Dedifferentiated amniotic fluid mesenchymal stem cell (primary cell): ENCODE results near the gene C17orf50.

ENCODE experiments used
- DNase-seq: peaks from one replicate; pipeline ENCODE4 v3.0.0-alpha.2; 2016; ENCODE audit errors: extremely low spot score

C17orf50 gene

GRCh38 chr17:35760587-35760986, at the start of gene C17orf50:
TSS of gene C17orf50 (plus strand) at chr17:35760887. CDS start at chr17:35760942, 55 bp downstream.
- DNase-seq, result no peak

DNA sequence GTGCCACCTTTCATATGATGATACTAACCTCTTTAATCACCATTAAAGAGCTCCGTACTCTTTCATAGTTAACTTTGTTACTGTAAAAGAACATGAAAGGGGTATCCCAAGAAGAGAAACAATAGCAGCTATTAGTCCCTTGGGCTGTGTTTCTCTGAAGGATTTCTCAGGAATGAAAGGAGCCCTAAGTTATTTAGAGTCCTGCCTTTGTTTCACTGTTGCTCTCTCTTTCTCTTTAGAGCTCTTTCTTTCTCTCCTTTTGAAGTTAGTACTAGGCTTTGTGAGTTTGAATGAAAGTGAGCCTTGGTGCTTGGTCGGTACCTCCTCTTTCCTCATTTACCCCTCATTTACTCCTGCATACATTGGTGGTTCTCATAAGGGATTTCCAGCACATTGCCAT, 49.7 kb upstream of the C17orf50 start:
- DNase-seq, result no peak

GRCh38 chr17:35713069-35713728, 47.5 kb upstream of the C17orf50 start:
- peak; percentile 40 for DNase-seq

DNA sequence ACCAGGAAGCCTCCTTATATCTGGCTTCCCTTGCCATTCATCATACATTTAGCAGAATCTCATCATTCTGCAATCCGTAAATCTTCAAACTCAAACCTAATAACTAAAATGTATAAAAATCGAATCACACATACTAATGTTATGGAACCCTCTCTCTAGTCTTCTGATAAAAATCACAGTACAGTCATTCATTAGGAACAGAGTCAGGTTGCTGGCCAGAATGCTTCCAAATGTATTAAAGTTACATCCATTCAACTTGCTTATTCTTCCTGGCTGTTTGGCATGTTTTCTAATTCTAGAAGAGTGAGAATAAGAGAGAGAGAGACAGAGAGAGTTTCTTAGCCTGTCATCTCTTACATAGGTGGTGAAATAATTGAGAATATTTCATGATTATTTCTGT, 45.7 kb upstream of the C17orf50 start:
- DNase-seq, result no peak

DNA sequence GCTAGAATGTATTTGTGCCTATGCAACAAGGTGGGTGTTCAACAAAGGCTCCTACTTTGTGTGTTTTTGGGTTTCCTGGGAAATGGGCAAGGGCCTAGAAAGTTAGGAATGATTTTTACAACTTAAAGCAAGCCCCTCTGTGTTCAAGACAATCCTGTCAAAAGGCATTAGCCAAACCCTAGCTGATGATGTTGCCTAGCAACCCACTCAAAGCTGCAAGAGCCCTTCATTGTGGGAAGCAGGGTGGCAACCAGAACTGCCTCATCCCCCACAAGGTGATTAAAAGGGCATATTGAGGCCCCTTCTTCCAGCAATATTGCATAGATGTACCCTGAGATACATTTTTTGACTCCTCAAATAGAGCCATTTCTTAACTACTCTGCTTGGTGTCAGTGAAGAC, 45.3 kb upstream of the C17orf50 start:
- DNase-seq, result no peak

GRCh38 chr17:35716173-35716572, 44.5 kb upstream of the C17orf50 start:
- no peak for DNase-seq

DNA sequence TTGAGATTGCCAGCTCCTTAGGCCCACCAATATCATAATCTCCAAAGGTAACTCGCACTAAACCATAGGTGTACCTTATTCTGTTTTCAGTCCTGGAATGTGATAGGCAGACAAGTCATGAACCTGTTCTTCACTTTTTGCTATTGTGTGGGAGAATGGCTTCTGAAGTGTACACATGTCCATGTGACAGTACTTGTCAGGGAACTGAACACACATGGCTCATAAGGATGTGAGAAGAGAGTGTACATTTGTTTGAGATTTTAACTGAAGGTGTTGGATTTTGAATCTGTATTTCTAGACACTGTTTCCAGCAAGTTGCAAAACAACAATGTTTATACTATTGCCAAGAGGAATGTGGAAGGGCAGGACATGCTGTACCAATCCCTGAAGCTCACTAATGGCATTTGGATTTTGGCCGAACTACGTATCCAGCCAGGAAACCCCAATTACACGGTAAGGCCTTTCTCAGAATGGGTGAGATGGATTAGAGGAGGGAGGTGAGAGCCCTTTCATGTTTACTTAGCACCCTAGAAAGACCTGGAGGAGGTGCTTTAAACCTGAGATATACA, 43.7 kb upstream of the C17orf50 start:
- DNase-seq, result peak; percentile 29

DNA sequence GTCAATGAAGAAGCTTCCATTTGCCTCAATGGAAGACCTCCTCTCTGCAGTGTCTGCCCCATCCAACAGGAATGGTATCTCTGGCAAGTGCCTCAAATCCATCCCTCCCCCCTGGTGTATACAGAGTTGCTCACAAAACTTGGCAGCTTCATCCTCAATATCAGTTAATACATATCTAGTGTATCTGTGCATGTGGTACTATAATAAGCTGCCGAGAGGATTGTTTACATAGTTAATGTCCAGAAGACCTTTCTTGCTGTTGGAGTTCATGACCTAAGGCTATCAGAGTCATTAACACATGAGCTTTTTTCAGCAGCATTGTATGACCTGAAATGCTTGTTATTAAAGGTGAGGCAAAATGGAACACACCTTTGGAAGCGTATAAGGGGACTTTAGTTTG, 43.2 kb upstream of the C17orf50 start:
- no peak for DNase-seq

- DNase-seq, result no peak
Measured at GRCh38 chr17:35723735-35724134, 37.0 kb upstream of the C17orf50 start.

DNA sequence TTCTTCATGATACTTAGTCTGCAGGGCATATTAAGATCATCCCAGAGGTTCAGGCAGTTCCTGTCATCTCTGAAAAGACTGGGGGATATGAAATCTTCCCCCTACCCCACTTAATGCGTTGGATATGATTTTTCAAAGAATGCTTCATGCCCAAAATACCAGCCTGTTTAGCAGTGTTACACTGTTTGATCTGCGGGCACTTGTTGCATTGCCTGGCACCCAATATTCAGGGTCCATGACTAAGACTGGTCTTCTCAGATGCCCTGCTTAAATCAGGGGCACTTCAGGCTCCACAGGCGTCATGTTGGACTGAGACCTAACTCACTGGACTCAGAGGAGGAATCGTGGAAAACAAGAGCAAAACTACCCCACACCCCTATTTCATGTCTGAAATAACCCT, 35.6 kb upstream of the C17orf50 start:
- no peak for DNase-seq

DNA sequence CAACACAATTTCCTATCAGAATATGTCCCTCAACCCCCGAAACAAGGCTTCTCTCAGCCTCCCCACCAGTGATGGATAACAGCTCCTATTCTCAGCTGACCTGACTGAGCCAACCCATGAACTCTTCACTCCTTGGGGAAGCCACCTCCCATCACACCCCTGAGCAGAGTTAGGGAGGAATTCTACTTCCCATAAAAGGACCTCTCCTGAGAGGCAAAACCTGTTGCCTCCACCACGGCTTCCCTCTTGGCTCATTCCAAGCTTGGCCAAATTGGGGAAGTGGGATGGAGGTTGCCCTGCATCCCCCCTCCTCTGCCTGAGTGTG, 34.9 kb upstream of the C17orf50 start:
- DNase-seq, result no peak

GRCh38 chr17:35726127-35726952, 34.3 kb upstream of the C17orf50 start:
- peak; percentile 89 for DNase-seq

DNA sequence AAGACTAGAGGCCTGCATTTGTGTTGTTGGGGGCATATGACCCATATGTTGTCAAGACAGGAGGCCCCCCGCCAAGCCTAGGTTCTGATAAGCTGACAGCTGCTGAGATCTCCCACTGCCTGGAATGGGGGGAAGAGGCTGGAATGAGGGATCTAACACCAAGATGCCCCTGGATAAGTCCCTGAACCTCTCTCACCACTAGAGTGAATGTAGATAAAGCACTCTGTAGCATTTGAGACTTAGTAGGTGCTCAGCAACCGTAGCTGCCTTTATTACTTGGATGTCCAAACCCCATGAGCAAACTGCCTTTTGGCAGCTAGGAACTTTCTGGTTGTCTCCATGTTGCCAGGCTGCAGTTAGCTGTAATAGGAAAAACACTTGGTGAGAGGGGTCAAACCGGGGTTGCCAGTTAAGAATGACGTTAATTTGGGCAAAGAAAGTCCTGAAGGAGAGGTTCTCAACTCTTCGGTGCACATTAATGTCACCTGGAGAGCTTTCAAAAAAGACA, 33.7 kb upstream of the C17orf50 start:
- no peak for DNase-seq

GRCh38 chr17:35727635-35728034, 33.1 kb upstream of the C17orf50 start:
- no peak for DNase-seq

GRCh38 chr17:35728551-35728950, 32.1 kb upstream of the C17orf50 start:
- DNase-seq, result no peak

DNA sequence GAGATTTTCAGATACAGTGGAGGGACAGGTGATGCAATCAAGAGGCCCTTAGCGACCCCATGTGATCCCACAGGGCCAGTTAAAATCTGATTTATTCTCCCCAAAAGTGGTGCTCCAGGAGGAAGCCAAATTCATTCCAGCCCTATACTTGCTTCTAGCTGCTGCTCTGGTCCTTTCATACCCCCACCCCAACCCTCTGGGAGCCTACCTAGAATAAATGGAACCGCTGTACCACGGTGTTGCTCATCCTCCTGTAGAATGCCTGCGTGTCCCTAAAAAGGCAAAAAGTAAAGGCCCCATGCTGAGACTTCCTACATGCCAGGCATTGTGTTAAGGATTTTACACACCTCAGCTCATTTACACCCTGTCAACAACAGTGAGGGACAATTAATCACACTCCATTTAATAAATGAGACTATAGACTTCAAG, 31.3 kb upstream of the C17orf50 start:
- DNase-seq, result no peak

GRCh38 chr17:35730400-35731005, 30.2 kb upstream of the C17orf50 start:
- no peak for DNase-seq

GRCh38 chr17:35731239-35731916, 29.3 kb upstream of the C17orf50 start, which contains the start of gene RASL10B:
TSS of gene RASL10B (plus strand) at chr17:35731639. CDS start at chr17:35735185, 3,546 bp downstream.
- DNase-seq, result no peak

DNA sequence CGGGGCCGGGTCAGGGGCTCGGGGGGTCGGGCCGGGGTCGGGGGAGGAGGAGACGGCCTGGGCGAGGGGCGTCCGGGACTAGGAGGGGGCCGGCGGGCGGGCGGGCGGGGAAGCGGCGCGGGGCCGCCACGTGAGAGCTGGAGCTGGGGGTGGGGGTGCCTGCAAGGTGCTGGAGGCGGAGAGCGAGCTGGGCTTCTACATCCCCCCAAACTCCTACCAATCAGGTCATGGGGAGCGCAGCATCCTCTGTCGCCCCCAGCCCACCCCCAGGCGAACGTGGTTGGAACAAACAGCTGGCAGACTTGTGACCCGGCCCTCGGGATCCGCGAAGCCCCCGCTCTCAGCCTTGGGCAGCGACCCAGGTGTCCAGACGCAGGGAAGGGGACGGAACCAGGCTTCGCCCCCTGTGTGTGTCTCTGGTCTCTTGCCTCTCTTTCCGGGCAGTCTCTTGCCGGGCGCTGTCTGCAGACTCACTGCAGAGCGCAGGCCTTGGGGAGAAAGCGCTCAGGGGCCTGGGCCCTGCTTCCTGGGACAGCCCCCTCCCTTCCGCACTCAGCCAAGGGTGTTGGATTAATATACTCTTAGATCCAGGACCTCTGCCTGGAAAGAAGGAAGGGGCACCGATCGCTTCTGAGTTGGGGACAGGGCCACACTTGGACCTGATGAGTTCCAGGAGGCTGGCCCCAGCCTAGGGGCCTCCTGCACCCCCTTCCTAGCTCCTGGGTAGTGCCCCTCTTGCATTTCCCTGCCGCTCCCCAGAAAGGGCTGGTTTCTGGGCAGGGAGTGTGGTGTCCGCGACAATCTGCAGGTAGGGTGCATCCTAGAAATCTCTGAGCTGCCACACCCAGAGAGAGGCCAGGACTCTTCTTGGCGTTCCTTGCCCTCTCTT, 28.5 kb upstream of the C17orf50 start:
- DNase-seq, result no peak

DNA sequence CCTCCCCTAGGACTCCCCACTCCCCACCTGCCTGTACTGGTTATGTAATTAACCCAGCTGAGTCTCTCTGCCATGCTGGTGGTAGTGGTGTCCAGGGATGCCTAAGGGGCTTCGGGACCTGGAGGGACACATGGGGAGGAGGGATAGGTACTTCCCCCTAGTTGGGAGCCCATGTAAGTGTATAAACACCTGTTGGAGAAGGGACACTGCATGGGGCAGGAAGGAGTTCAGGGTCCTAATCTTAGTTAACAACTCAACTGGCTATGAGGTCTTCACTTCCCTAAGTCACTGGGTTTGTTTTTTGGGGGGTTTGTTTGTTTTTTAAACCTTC, 27.9 kb upstream of the C17orf50 start:
- DNase-seq, result no peak

GRCh38 chr17:35733366-35733765, 27.3 kb upstream of the C17orf50 start:
- DNase-seq, result no peak
